Activated CD4-positive, alpha-beta T cell treated with anti-CD3 and anti-CD28 coated beads, Interleukin-2, amount 10 ng/mL, durations not matched to agents 24 days and 14 days (primary cell): ENCODE measurements around the gene EXOC4. TPM values are rescaled to one million over a fixed set of nuclear protein-coding genes. Genes with fewer than 3 reads are reported as not detected.
"Not testable (repeated sequence)": the region's sequence is repeated elsewhere in the genome, so short reads cannot be mapped to it uniquely, and the experiment has no call there.

ENCODE experiments used
- DNase-seq: peaks from one replicate; pipeline ENCODE4 v3.0.0; 2022
- H3K27ac Mint-ChIP-seq: one replicate; pipeline ENCODE4 v1.8.0; 2022; ENCODE audit warnings: mild to moderate bottlenecking, mixed read lengths
- H3K27me3 Mint-ChIP-seq: one replicate; pipeline ENCODE4 v1.8.0; 2022; ENCODE audit warnings: mixed read lengths
- H3K36me3 Mint-ChIP-seq: one replicate; pipeline ENCODE4 v1.8.0; 2022; ENCODE audit warnings: low read depth, mild to moderate bottlenecking, mixed read lengths
- H3K4me1 Mint-ChIP-seq: one replicate; pipeline ENCODE4 v1.8.0; 2021; ENCODE audit warnings: mixed read lengths
- H3K4me3 Mint-ChIP-seq: one replicate; pipeline ENCODE4 v1.8.0; 2022; ENCODE audit warnings: mild to moderate bottlenecking, moderate library complexity, mixed read lengths
- H3K9me3 Mint-ChIP-seq: one replicate; pipeline ENCODE4 v1.8.0; 2021; ENCODE audit warnings: mixed read lengths
- intact Hi-C: fragments of 100-400 bp; cut with micrococcal nuclease; formaldehyde crosslinking; loops from one replicate; pipeline ENCODE4 v1.15.1; 2023
- total RNA-seq: library from RNA; stranded (reverse); gene quantifications from 2 replicates; pipeline ENCODE4 v1.2.3, GENCODE V29; 2022

Gene EXOC4
- total RNA-seq, 1 donor from 2014 or later = 53.0 TPM

DNA sequence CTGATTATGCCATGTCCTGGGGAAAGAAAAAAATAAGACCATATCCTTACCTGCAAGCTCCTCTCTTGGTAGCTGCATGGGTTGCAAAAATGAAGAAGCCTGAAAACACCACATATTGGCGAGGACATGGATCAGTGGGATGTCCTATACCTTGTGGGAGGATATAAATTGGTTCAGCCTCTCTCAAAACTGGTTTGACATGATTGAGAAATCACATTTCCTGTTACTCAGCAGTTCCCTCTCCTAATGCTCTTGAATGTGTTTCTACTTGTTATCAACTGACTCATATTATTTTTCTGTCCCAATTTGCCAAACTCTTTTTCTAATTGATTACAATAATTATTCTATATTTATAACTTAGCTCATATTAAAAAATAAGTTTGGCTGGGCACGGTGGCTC lies 380.2 kb downstream of the EXOC4 start:
- Mint-ChIP-seq H3K36me3 (peaks cover 6% of the 10 kb centered on the region), H3K4me1 (no peaks in the 10 kb centered on the region), H3K9me3 (peaks cover 6% of the 10 kb centered on the region), H3K27me3 (no peaks in the 10 kb centered on the region), H3K27ac (no peak overlapping the region), H3K4me3 (no peak overlapping the region)
- no peak for DNase-seq
- intact Hi-C loops = no loop called here

DNA sequence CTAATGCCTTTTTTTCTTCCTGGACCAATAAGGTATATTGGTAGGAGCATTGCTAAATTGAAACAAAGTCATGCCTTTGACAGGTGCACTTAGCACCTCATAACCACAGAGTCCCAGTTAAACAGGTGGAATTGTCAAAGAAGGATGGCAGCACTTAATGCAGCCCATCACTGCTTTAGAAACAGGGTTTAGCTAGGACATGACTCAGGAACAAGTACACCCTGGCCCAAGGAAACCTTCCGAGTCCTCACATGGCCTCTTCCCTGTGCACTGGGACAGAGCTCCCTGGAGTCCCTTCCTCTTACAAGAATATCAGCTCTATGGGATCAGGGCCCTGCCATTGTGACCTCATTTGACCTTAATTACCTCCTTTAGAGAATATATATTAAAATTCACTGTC lies 382.7 kb downstream of the EXOC4 start:
- Mint-ChIP-seq H3K4me3 (no peak overlapping the region), H3K27ac (no peak overlapping the region), H3K36me3 (peaks cover 3% of the 10 kb centered on the region), H3K9me3 (peaks cover 6% of the 10 kb centered on the region), H3K27me3 (no peaks in the 10 kb centered on the region), H3K4me1 (no peaks in the 10 kb centered on the region)
- DNase-seq = no peak
- intact Hi-C loops = no loop called here

DNA sequence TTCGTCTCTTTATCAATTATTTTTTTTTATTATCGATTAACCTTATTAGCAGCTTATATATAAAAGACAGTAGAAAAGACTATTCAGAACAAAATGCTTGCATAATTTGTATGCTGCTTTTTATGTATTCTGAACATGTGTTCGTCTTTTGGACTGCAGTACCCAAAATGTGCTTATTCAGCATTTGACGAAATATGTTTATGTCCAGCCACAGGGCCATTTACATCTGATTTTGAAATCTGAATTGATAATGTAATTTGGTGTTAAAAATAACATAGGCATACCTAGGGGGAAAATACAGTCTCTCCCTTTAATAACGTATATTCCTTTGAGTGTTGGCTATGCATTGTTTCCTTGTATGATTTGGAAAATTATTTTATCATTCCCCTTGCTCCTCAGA lies 386.0 kb downstream of the EXOC4 start:
- DNase-seq = no peak
- H3K36me3 Mint-ChIP-seq = no peaks in the 10 kb centered on the region
- no peaks in the 10 kb centered on the region for H3K9me3 Mint-ChIP-seq
- no peak overlapping the region for H3K4me3 Mint-ChIP-seq
- no peak overlapping the region for H3K27ac Mint-ChIP-seq
- no peaks in the 10 kb centered on the region for H3K4me1 Mint-ChIP-seq
- no peaks in the 10 kb centered on the region for H3K27me3 Mint-ChIP-seq
- intact Hi-C loops = no loop called here

DNA sequence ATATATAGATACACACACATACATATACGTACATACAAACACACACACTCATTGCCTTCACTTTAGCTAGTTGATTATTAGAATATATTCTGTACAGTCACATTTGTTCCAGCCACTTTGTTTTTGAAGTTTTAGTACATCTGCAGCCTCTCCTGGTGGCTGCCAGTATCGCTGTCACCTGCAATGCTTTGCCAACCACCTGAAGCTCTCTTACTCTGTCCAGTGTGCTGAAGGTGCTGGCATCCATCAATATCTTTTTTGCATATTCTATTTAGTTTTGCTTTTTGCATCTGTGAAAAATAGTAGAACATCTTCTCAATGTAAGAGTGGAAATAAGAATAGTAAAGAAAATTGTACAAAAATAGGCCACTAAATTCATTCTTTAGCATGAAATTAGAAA lies 388.6 kb downstream of the EXOC4 start:
- no peak overlapping the region for H3K4me3 Mint-ChIP-seq
- H3K4me1 Mint-ChIP-seq = no peaks in the 10 kb centered on the region
- H3K27ac Mint-ChIP-seq = no peak overlapping the region

DNA sequence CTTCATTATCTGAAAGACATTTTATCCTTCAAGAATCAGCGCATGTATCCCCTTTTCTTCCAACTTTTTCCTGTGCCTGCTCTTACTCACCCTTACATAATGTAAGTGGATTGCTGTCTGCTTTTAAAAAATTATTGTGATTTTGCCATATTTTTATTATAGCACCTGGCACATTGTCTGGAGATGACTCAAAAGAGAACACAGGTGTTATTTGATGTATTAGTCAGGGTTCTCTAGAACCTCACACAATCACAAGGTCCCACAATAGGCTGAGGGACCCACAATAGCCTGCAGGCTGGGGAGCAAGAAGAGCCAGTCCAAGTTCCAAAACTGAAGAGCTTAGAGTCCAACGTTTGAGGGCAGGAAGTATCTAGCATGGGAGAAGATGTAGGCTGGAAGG lies 390.0 kb downstream of the EXOC4 start:
- intact Hi-C loops = no loop called here
- Mint-ChIP-seq H3K27ac (no peak overlapping the region), H3K36me3 (no peaks in the 10 kb centered on the region), H3K27me3 (no peaks in the 10 kb centered on the region), H3K9me3 (no peaks in the 10 kb centered on the region), H3K4me3 (no peak overlapping the region), H3K4me1 (no peaks in the 10 kb centered on the region)
- DNase-seq = no peak

More for the DNA sequence above, 388.6 kb downstream of the EXOC4 start:
- Mint-ChIP-seq H3K27me3 (no peaks in the 10 kb centered on the region), H3K36me3 (no peaks in the 10 kb centered on the region), H3K9me3 (no peaks in the 10 kb centered on the region)
- intact Hi-C loops = no loop called here
- DNase-seq = no peak

DNA sequence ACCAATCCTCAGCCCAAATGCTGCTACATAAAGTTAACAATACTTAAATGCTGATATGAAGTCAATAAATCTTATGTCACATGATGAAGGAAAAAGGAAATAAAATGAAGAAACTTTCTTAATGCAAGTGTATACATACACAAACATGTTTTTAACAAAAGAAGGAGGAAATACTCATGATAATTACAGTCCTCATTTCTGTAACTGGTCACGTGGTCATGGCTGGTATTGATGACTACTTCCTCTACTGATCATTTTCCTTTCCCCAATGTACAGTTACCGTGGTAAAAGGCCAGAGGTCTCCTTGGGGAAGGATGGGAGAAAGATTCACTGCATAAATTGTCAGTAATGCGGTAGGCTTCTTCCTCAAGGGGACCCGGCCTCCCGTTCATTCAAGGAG lies 390.8 kb downstream of the EXOC4 start:
- H3K4me1 Mint-ChIP-seq, H3K9me3 Mint-ChIP-seq, H3K36me3 Mint-ChIP-seq, DNase-seq, H3K27ac Mint-ChIP-seq, H3K27me3 Mint-ChIP-seq, intact Hi-C loops, H3K4me3 Mint-ChIP-seq: not testable (repeated sequence)

DNA sequence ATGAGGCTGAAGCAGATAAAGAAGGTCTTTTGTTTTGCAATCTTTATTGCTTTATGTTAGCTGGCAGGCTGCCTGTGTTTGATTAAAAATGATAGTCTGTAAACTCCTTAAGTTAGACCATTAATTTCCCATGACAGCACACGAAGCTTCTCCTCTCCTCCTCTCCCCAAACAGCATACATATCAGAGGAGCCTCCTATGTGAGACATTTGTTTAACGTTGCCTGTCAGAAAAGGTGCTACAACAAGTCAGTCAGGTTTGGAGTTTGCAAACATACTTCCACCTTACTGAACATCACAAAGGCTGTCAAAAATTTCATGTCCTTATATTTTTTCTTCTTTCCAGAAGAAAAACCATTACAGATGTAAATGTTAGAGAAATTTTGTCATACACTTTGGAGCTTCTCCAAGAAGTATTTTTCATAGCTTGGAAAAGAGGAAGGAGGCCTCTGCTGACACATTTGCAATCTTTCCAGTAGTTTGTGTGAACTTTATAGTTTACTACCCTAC lies 393.1 kb downstream of the EXOC4 start:
- Mint-ChIP-seq H3K4me3 (no peak overlapping the region), H3K27me3 (no peaks in the 10 kb centered on the region), H3K36me3 (no peaks in the 10 kb centered on the region), H3K4me1 (no peaks in the 10 kb centered on the region), H3K9me3 (no peaks in the 10 kb centered on the region), H3K27ac (no peak overlapping the region)
- intact Hi-C loops = no loop called here
- DNase-seq = no peak

DNA sequence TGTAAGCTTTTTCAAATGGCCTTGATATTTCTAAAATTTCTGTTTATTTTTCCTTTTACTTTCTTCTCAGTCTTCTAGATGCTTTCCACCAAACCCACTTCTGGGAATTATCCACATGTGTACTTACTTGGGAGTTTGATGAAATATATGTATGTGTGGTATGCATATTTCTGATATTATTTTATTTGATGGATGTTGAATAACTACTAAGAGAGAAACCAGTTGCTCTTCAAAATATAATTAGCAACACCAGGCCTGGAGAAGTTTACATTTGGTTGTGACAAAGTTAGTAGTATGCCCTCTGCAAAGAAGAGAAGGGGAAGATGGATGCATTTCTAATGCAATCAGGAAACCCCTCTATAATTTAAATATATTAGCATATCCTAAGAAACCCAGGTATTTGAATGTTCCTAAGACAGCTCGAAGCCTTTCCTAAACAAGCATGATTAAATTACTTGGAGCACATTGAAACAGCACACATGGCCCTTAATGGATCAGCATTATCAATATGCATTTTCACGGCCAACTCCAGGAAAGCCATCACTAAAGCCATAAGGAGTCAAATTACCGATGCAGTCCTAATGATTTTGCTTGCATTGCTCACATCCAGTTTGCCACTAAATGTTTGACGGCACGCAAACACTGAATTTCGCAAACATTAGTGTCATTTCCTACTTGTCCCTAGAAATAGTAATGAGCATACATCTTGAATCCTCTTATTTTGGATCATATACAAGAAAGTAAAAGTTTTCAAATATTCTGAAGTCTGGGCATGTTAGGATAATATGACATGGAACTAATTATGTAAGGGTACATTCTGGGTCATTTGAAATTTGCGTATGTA lies 393.8 kb downstream of the EXOC4 start:
- Mint-ChIP-seq H3K4me1 (no peaks in the 10 kb centered on the region), H3K4me3 (no peak overlapping the region), H3K36me3 (no peaks in the 10 kb centered on the region), H3K9me3 (no peaks in the 10 kb centered on the region), H3K27ac (no peak overlapping the region), H3K27me3 (no peaks in the 10 kb centered on the region)
- intact Hi-C loops = no loop called here
- no peak for DNase-seq

DNA sequence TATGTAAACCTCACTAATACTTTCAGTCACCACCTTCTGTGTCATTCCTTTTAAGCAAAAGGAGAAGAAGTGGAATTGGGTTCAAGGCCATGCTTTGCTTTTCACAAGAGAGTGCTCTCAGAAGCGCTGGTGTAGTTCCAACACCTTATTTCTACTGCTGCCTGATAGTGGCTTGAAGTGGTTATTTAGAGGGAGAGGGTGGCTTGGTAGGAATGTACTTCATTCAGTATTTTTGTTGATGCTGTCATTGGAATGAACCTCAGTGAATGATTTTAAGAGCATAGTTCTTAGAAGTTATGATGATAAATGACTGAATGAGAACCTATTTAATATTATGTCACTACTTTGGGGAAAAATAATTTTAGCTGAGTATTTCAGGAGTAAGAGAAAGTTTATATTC lies 396.7 kb downstream of the EXOC4 start:
- Mint-ChIP-seq H3K4me3 (no peak overlapping the region), H3K4me1 (no peaks in the 10 kb centered on the region), H3K27ac (no peak overlapping the region), H3K36me3 (no peaks in the 10 kb centered on the region), H3K9me3 (no peaks in the 10 kb centered on the region), H3K27me3 (no peaks in the 10 kb centered on the region)
- DNase-seq = no peak
- intact Hi-C loops = no loop called here

DNA sequence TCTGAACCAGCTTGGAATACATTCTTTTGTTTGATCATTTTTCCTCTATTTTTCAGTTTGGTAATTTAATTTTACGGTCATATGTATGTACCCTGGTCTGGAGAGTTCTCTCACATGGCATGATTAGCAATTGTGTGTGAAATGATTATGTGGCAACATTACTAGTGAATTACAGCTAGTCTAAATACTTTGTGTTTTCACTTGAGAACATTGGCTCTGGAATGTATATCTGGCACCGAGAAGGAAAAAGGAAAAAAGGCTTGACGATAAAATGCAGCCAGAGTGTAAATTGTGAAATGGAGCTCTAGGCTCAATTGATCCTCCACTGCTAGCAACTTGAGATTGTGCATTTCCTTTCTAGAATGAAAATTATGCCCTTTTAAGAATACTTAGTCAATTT lies 397.2 kb downstream of the EXOC4 start:
- Mint-ChIP-seq H3K9me3 (no peaks in the 10 kb centered on the region), H3K4me1 (no peaks in the 10 kb centered on the region), H3K36me3 (no peaks in the 10 kb centered on the region), H3K4me3 (no peak overlapping the region), H3K27me3 (no peaks in the 10 kb centered on the region), H3K27ac (no peak overlapping the region)
- intact Hi-C loops = no loop called here
- no peak for DNase-seq

DNA sequence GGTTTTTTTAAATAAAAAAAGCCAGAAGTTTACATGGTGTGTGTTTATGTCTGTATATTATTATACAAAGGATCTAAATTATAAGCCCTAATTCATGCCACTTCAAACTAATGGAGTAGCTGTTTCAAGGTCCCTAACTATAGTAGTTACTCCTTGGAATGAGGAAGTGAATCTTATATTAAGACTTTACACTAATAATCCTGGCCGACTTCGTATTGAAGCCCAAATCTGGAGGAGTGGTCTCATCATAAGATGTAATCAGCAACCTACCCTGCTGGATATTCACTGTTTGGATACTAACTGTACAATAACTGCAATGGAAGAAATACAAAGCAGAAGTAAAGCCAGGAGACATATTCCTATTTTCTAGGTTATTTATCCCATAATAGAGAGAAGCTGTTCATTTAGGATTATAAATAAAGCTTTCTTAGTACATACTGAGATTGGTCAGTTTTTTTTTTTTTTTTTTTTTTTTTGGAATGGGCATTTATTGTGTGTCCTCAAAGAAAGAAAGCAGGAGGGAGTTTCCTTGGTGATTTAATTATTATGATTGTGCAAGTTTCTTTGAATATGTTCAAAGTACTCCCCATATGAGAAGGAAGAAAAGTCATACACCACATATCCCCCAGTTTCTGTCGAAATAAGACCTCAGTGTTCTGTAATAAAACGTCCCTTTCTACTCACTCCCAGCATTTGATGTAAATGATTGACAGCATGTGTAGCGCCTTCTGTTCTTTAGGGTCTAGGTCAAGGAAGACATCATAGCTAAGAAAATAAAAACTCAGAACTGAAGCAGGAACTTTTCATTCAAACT lies 397.8 kb downstream of the EXOC4 start:
- no peaks in the 10 kb centered on the region for H3K4me1 Mint-ChIP-seq
- no peaks in the 10 kb centered on the region for H3K27me3 Mint-ChIP-seq
- no peak overlapping the region for H3K27ac Mint-ChIP-seq
- no peak for DNase-seq
- intact Hi-C loops = no loop called here
- no peaks in the 10 kb centered on the region for H3K9me3 Mint-ChIP-seq
- H3K36me3 Mint-ChIP-seq = no peaks in the 10 kb centered on the region
- no peak overlapping the region for H3K4me3 Mint-ChIP-seq

DNA sequence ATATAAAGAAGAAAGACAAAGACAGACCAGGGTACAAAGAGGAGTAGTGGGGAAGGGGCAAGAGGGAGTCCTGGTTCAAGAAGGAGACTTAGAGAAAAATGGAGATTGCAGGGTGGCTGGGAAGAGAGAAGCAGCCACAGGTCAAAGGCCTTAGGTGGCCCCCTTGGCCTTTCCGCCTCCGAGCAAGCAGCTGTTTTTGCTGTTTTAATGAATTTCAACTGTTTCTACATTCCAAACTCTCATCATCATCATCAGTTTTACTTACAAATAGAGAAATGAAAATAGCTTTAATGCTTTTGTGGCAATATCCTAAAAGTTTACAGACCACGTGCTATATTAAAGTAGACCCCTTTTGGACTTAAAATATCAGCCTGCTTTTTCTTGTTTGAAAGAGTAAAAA lies 399.7 kb downstream of the EXOC4 start:
- intact Hi-C loops = no loop called here
- Mint-ChIP-seq H3K4me3 (no peak overlapping the region), H3K9me3 (no peaks in the 10 kb centered on the region)

DNA sequence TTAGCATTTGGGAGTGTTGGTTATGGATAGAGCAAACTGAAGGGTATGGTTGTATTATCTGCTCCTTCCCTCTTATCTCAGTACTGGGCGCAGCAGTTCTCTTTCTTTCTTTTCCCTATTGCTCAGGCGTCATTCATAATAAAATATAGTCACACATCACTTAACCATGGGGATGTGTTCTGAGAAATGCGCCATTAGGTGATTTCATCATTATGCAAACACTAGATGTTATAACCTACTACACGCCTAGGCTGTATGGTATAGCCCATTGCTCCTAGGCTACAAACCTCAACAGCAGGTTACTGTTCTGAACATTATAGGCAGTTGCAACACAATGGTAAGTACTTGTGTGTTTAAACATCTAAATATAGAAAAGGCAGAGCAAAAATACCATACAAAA lies 401.7 kb downstream of the EXOC4 start:
- DNase-seq = no peak
- Mint-ChIP-seq H3K4me3 (no peak overlapping the region), H3K27ac (no peak overlapping the region), H3K9me3 (no peaks in the 10 kb centered on the region), H3K27me3 (no peaks in the 10 kb centered on the region), H3K36me3 (no peaks in the 10 kb centered on the region), H3K4me1 (no peaks in the 10 kb centered on the region)
- intact Hi-C loops = no loop called here

More for the DNA sequence above, 399.7 kb downstream of the EXOC4 start:
- Mint-ChIP-seq H3K27me3 (no peaks in the 10 kb centered on the region), H3K36me3 (no peaks in the 10 kb centered on the region), H3K27ac (no peak overlapping the region), H3K4me1 (no peaks in the 10 kb centered on the region)
- DNase-seq = no peak

DNA sequence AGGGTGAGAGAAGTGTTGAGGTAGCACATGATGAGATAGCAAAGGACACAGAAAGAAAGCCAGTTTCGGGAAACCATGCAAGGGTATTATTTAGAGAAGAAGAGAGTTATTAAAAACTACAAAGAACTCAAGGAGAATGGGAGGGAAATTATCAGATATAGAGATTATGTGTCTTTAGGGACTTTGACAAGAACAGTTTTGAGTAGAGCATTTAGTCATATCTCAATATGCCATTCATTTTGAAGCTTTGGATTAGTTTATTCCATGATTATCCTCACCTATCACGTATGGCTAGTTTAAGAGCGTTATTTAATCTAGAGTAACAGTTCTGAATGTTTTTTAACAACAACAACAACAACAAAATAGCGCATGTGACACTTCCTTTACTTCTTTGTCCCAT lies 409.4 kb downstream of the EXOC4 start:
- intact Hi-C loops = no loop called here
- DNase-seq = no peak
- no peak overlapping the region for H3K27ac Mint-ChIP-seq
- H3K36me3 Mint-ChIP-seq = no peaks in the 10 kb centered on the region
- H3K4me1 Mint-ChIP-seq = peaks cover 8% of the 10 kb centered on the region
- no peak overlapping the region for H3K4me3 Mint-ChIP-seq
- no peaks in the 10 kb centered on the region for H3K9me3 Mint-ChIP-seq
- H3K27me3 Mint-ChIP-seq = no peaks in the 10 kb centered on the region
